ENCODE data around the gene RERE. TPM values are rescaled to one million over a fixed set of nuclear protein-coding genes. Genes with fewer than 3 reads are reported as not detected.
"Not testable (repeated sequence)": the region's sequence is repeated elsewhere in the genome, so short reads cannot be mapped to it uniquely, and the experiment has no call there.

RERE gene
- total RNA-seq, 1 donor from 2014 or later: 115 TPM

DNA sequence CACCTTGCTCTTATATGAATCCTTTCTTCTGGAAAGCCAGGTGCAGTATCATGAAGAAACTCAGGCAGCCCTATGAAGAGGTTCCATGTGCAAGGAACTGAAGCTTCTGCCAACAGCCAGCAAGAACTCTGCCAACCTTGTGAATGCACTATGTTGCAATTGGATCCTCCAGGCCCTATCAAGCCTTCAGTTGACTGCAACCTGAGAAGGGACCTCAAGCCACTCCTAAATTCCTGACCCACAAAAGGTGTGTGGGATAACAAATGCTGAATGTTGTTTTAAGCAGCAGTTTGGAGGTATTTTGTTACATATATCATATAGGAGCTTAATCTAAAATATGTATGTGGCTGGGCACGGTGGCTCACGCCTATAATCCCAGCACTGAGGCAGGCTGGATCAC lies 84.0 kb downstream of the RERE start:
- intact Hi-C loops (cut with micrococcal nuclease): no loop called here
- peak; percentile 57 for ATAC-seq

DNA sequence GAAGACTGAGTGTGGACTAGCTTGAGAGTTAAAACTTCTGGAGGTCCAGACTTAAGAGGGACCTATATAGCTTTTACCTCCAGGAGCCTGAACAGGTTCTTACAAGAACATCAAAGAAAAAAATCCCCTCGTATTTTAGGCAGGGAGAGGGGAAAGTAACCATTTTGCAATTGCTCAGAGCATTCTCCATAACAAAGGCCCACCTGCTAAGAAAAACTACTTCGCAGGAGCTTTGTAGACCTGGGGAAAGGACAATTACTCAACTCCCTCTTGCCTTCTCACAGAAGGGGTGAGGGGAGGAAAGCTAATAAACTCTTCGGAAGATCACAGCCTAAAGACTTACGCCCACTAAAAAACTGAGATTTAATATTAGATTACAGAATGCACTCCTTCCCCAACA lies 86.3 kb downstream of the RERE start:
- DNase-seq (no peak), ATAC-seq (no peak)
- intact Hi-C loops (cut with micrococcal nuclease): no loop called here

More for the DNA sequence above, 84.0 kb downstream of the RERE start:
- DNase-seq: no peak

DNA sequence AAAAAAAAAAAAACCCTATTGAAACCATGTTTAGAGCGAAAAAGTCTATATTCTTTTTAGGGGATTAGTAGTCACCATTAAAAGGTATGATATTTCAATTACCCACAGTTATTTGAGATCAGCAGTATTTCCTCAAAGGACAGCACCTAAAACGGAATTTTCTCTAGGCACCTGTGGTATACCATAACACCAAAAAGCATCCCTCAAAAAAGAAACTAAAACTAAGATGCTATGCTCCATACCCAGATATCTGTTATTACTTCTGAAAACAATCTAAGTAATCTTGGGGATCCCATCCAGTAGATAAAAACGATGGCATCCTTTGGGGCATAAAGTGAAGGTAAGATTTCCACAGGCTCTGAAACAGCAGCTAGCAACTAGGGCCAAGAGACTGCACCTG lies 89.0 kb downstream of the RERE start:
- intact Hi-C loops (cut with micrococcal nuclease): loop anchor here (5.0 kb wide), 1 partner anchor 166 kb away; no protein-coding TSS in a partner anchor
- no peak for DNase-seq
- ATAC-seq: no peak

- intact Hi-C loops (cut with micrococcal nuclease): loop anchor here (5.0 kb wide), 1 partner anchor 166 kb away; no protein-coding TSS in a partner anchor
- DNase-seq (peak; percentile 63), ATAC-seq (peak; percentile 82)
These were observed 89.6 kb downstream of the RERE start for GRCh38 chr1:8727809-8728213.

- DNase-seq, ATAC-seq: not testable (repeated sequence)
These were observed 90.1 kb downstream of the RERE start for GRCh38 chr1:8727316-8727715.

DNA sequence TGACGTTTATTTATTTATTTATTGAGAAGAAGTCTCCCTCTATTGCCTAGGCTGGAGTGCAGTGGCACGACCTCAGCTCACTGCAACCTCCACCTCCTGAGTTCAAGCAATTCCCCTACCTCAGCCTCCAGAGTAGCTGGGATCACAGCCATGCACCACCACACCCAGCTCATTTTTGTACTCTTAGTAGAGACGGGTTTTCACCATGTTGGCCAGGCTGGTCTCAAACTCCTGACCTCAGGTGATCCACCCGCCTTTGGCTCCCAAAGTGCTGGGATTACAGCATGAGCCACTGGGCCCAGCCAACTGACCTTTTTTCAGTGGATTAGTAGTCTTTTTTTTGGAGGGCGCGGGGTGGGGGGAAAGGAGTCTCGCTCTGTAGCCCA lies 90.6 kb downstream of the RERE start:
- intact Hi-C loops (cut with micrococcal nuclease): loop anchor here (5.0 kb wide), 1 partner anchor 164 kb away; no protein-coding TSS in a partner anchor
- not testable (repeated sequence) for DNase-seq
- peak; percentile 30 for ATAC-seq

More at GRCh38 chr1:8727316-8727715, 90.1 kb downstream of the RERE start:
- intact Hi-C loops (cut with micrococcal nuclease): loop anchor here (5.0 kb wide), 1 partner anchor 165 kb away; no protein-coding TSS in a partner anchor

DNA sequence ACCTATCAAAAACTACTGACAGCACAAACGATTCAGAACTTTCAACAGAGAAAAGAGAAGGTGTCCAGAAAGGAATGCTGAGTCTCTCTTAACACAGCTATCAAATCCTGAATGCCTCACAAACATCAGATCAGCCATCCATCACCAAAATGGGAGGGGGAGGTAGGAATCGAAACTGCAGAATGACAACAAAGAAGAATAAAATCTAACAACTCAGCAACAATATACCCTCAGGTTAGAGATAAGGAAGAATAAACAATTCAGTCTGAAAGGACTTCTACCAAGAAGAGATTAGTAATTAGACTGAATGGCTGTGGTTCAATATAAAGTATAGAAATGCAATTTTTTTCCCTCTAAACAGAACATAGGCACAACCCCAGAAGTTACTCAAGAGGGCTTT lies 94.4 kb downstream of the RERE start:
- DNase-seq (no peak), ATAC-seq (no peak)
- intact Hi-C loops (cut with micrococcal nuclease): no loop called here

- intact Hi-C loops (cut with micrococcal nuclease): no loop called here
- DNase-seq (no peak), ATAC-seq (no peak)
These were observed 95.1 kb downstream of the RERE start for GRCh38 chr1:8722366-8722765.

DNA sequence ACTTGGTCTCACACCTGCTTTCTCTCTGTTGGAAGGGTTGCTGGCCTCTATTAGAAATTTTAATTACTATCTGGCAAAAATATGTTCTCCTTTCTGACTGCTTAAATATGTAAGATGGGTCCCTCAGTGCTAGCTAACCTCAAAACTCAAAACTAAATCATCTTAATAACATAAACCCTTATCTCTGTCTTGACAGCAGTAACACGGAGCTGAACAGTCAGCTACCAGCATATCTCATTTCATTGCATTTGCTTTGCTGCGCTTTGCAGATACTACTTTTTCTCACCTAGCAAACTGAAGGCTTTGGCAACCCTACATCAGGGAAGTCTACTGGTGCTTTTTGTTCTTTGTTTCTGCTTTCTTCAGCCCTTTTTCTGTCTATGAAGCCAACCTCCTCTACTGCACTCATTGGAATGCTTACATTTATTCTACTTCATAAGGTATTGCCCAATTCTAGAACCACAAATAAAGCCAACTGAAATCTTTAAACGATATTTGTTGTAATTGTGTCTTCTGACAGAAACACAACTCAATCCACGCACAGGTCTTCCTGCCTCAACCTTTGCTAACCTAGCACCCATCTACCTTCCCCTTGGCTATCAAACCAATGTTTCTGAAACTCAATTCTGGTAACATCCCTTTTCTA lies 95.6 kb downstream of the RERE start:
- ATAC-seq: no peak
- intact Hi-C loops (cut with micrococcal nuclease): no loop called here

DNA sequence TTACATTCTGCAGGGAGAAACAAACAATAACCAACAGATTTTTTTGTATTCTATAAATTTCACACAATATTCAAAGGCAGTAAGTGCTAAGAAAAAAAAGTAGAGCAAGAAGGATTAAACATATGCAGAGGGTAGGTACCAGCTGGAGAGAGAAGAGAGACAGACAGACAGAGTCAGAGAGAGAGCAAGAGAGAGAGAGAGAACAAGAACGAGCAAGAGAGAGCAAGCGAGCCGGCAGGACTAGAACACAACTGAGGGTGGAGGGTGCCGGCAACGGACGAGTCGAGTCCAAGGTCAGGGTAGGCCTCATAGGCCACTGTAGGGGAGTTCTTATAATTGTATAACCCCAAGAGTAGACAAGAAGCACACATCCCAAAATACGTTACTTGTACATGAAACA lies 97.1 kb downstream of the RERE start:
- intact Hi-C loops (cut with micrococcal nuclease): no loop called here
- DNase-seq (no peak), ATAC-seq (no peak)

More for the DNA sequence above, 95.6 kb downstream of the RERE start:
- no peak for DNase-seq

GRCh38 chr1:8718850-8719361 lies 98.5 kb downstream of the RERE start:
- DNase-seq (no peak), ATAC-seq (peak; percentile 12)
- intact Hi-C loops (cut with micrococcal nuclease): no loop called here

DNA sequence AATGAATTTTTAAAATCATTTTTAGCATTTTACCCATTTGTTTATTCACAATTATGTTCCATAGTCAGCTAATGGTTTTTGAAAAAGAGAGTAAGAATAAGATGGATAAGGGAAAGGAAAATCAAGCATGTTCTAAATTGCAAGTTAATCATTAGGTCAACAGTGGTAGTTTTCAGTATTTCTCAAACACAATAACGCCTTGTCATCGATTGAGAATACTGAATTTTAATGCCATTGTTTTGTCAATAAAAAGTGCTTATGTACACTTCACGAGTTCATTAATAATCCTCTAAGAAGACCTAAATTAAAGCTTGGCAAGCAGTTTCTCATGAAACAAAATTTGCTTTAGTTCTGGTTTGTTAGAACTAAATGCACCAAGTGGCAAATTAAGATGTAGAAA lies 100.3 kb downstream of the RERE start:
- intact Hi-C loops (cut with micrococcal nuclease): no loop called here
- ATAC-seq (no peak), DNase-seq (no peak)

DNA sequence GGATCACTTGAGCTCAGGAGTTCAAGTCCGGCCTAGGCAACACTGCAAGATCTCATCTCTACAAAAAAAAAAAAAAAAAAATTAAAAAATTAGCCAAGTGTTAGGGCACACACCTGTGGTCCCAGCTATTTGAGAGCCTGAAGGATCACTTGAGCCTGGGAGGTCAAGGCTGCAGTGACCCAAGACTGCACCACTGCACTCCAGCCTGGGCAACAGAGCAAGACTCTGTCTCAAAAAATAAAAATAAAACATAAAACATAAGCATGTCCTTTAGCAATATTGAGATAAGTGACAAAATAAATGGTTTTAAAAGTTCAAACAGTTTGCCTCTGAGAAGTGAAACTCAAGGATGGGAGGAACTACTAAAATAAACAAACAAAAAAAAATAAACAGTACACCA lies 101.2 kb downstream of the RERE start:
- DNase-seq (no peak), ATAC-seq (no peak)
- intact Hi-C loops (cut with micrococcal nuclease): no loop called here

GRCh38 chr1:8714173-8714572 lies 103.3 kb downstream of the RERE start:
- ATAC-seq (no peak), DNase-seq (no peak)
- intact Hi-C loops (cut with micrococcal nuclease): no loop called here

DNA sequence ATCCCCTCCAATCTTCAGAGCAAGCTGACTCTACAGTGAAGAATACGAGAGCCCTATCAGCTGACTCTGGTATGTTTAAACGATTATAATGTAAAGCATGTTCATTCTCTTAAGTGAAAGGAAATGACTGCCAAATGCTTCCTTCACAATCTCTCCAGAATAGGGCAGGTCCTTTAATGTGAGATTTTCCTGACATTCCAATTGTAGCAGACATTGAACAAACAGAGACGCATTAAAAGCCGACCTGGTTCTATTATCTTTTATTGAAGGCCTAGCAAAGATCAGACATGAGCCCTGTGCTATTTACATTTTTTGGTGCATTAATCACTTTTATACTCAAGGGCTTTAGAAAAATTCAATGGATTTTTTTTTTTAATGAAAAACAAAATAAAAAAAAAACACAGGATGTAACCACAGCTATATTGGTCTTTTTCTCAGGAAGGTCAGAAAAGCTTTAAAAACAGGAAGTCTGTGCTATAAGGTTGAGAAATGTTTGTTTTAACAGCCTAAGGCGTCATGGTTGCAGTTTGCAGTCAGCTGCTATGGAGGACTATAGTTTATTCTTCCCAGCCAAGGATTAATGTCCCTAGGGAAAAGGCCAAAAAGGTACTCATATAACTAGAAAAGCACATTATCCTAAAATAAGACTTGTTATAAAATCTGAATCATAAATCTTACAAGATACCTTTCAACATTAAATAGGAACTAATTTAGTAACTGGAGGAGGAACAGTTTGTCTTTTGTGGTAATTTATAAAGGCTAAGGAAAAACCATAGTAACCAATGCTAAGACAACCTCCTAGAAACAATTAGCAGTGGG lies 104.8 kb downstream of the RERE start:
- peak; percentile 53 for ATAC-seq

GRCh38 chr1:8711873-8712412 lies 105.5 kb downstream of the RERE start:
- intact Hi-C loops (cut with micrococcal nuclease): no loop called here

More for the DNA sequence above, 104.8 kb downstream of the RERE start:
- intact Hi-C loops (cut with micrococcal nuclease): no loop called here
- no peak for DNase-seq

GRCh38 chr1:8711151-8711550 lies 106.3 kb downstream of the RERE start:
- intact Hi-C loops (cut with micrococcal nuclease): no loop called here
- no peak for ATAC-seq
- no peak for DNase-seq

More at GRCh38 chr1:8711873-8712412, 105.5 kb downstream of the RERE start:
- ATAC-seq: no peak
- DNase-seq: no peak

- intact Hi-C loops (cut with micrococcal nuclease): no loop called here
- DNase-seq (no peak), ATAC-seq (no peak)
These were observed 109.2 kb downstream of the RERE start for GRCh38 chr1:8708259-8708658.

DNA sequence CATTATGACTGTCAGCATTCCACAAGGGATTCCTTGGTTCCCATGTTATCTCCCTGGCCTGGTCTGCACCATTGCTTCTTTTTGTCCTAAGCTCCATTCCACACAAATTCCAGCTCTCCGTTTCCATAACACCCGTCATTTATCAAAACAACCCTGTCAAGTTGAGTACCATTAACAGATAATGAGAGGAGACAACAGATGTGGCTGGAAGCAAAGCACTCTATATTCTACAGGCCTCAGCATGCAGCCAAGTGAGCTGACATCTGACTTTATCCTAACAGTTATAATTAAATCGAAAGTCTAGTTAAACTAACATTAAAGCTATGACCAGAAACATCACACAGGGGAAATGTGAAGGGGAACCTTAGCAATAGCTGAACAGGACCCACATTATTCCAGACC lies 110.4 kb downstream of the RERE start:
- ATAC-seq (peak; percentile 3), DNase-seq (no peak)
- intact Hi-C loops (cut with micrococcal nuclease): no loop called here

DNA sequence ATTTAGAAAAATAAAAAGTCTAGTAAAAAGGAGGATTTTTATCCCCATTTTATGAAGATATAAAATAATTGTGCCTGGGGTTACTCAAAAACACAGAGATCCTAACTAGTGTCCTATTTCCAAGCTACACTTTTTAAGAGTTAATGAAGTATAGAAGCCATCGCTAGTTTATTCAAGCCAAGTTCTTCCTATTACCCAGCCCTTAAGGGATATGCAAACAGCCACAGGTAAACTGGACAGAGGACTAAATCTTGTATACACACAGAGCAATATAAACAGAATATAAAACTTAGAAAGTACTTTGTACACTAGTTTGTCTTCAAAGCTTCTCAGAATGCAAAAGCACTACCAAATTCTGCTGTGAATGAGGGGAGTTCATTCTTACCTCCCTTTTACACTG lies 111.1 kb downstream of the RERE start:
- no peak for DNase-seq
- intact Hi-C loops (cut with micrococcal nuclease): no loop called here
- no peak for ATAC-seq

Measured in left ventricle myocardium superior (tissue), 1 donor.